Measurements from ENCODE around the gene FOXO4.

The FOXO4 gene

GRCh38 chrX:71144651-71145050 lies 49.0 kb downstream of the FOXO4 start, which contains the start of gene NLGN3:
TSS of gene NLGN3 (plus strand) at chrX:71144841. CDS start at chrX:71147750, 2,909 bp downstream.
- Histone ChIP-seq H3K27ac (peak within 1 kb of the TSS; percentile 43), H3K4me1 (ENCODE audit: control insufficient read depth in 1 of 2, insufficient read depth in 1 of 2, low read depth in 1 of 2, low read length in 1 of 2) (peaks cover 11 to 13% of the 10 kb centered on the region in 2 experiments), H3K27me3 (no peaks in the 10 kb centered on the region), H3K36me3 (peaks cover 36% of the 10 kb centered on the region), H3K4me3 (ENCODE audit: low read depth in 1 of 2, low read length in 1 of 2) (peak within 1 kb of the TSS in 1 of 2 experiments; percentile 20), H3K9me3 (no peaks in the 10 kb centered on the region)
- no peak for TF ChIP-seq CTCF (IDR thresholded peaks at IDR 0.05)

GRCh38 chrX:71147496-71148277 lies 52.0 kb downstream of the FOXO4 start:
- Histone ChIP-seq H3K4me1 (ENCODE audit: control insufficient read depth in 1 of 2, insufficient read depth in 1 of 2, low read depth in 1 of 2, low read length in 1 of 2) (peaks cover 11 to 13% of the 10 kb centered on the region in 2 experiments), H3K27me3 (no peaks in the 10 kb centered on the region), H3K36me3 (peaks cover 9% of the 10 kb centered on the region), H3K4me3 (ENCODE audit: low read depth in 1 of 2, low read length in 1 of 2) (no peak overlapping the region), H3K9me3 (no peaks in the 10 kb centered on the region), H3K27ac (no peak overlapping the region)
- TF ChIP-seq CTCF (IDR thresholded peaks at IDR 0.05): no peak

DNA sequence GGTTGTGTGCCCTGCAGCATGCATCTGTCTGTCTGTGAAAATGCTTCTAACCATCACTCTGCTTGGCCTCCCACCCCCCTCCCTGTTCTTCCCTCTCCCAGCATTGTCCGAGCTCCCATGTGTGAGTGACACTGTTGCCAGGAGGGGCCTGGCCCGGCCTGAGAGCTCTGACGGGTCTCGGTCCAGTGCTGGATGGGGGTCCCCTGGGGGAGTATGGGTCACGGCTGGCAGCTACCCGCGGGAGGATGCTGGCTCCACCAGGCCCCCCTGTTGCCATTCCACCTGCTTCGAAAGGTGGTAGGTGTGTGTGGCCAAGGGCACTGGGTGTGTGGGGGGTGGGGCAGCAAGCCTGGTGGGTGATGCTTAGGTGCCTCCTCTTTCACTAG lies 52.6 kb downstream of the FOXO4 start:
- TF ChIP-seq CTCF (IDR thresholded peaks at IDR 0.05): no peak
- Histone ChIP-seq H3K36me3 (peaks cover 3% of the 10 kb centered on the region), H3K4me1 (ENCODE audit: control insufficient read depth in 1 of 2, insufficient read depth in 1 of 2, low read depth in 1 of 2, low read length in 1 of 2) (peaks cover 11 to 13% of the 10 kb centered on the region in 2 experiments), H3K4me3 (ENCODE audit: low read depth in 1 of 2, low read length in 1 of 2) (no peak overlapping the region), H3K9me3 (no peaks in the 10 kb centered on the region), H3K27ac (no peak overlapping the region), H3K27me3 (no peaks in the 10 kb centered on the region)

- H3K4me1 ChIP-seq (ENCODE audit: control insufficient read depth in 1 of 2, insufficient read depth in 1 of 2, low read depth in 1 of 2, low read length in 1 of 2): peaks cover 2 to 3% of the 10 kb centered on the region in 2 experiments
- no peaks in the 10 kb centered on the region for H3K27me3 ChIP-seq
- H3K27ac ChIP-seq: no peak overlapping the region
- no peak for TF ChIP-seq CTCF (IDR thresholded peaks at IDR 0.05)
- H3K36me3 ChIP-seq: peaks cover 9% of the 10 kb centered on the region
- no peak overlapping the region for H3K4me3 ChIP-seq (ENCODE audit: low read depth in 1 of 2, low read length in 1 of 2)
- no peaks in the 10 kb centered on the region for H3K9me3 ChIP-seq
Observed at GRCh38 chrX:71151366-71151765, 55.7 kb downstream of the FOXO4 start.

Data from neutrophil (primary cell).